NOMO-1 (cell line): Measurements from ENCODE around the gene ST3GAL3.

ENCODE experiments used
- DNase-seq, 2 experiments: peaks; one replicate each; lab custom pipeline; 2025; ENCODE audit not compliant: unreplicated experiment in 2 of 2; lab: John Stamatoyannopoulos, UW

ST3GAL3 gene

DNA sequence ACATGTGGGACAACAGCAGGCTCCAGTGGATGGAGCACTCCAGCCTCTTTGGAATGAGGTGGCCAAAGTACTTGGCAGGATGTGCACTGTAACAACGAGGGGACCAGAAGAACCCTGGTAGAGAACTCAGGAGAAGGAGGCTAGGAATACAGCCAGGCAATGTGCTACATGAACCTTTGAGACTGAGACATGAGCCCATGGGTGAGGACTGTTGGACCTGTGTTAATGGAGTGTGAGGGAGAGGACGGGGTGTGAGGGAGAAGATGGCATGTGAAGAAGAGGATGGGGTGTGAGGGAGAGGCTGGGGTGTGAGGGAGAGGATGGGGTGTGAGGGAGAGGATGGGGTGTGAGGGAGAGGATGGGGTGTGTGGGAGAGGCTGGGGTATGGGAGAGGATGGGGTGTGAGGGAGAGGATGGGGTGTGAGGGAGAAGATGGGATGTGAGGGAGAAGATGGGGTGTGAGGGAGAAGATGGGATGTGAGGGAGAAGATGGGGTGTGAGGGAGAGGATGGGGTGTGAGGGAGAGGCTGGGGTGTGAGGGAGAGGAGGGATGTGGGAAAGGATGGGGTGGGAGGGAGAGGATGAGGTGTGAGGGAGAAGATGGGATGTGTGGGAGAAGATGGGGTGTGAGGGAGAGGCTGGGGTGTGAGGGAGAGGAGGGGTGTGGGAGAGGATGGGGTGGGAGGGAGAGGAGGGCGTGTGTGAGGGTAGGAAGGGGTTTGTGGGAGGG, 164.0 kb downstream of the ST3GAL3 start:
- no peak for DNase-seq

GRCh38 chr1:43872280-43872679, 164.9 kb downstream of the ST3GAL3 start:
- DNase-seq = no peak

DNA sequence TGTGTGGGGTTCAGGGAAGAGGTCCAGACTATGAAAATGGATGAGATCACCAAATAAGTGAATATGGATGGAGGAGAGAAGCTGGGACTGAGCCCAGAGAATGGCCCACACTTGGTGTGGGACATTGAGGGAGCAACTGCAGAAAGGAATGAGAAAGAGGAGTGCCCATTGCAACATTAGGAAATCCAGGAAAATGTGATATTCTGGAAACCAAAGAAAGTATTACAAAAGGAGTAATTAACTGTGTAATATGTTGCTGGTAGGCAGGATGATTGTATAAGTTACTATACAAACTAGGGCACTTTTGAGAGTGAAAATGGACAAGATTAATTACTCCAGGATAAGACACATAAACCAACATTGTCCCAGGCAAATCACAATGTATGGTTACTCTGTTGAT, 166.5 kb downstream of the ST3GAL3 start:
- no peak for DNase-seq

- no peak for DNase-seq
Observed at GRCh38 chr1:43874716-43875115, 167.4 kb downstream of the ST3GAL3 start.

GRCh38 chr1:43875331-43875730, 168.0 kb downstream of the ST3GAL3 start:
- no peak for DNase-seq

GRCh38 chr1:43877101-43877500, 169.8 kb downstream of the ST3GAL3 start:
- DNase-seq = no peak

GRCh38 chr1:43878440-43878839, 171.1 kb downstream of the ST3GAL3 start:
- no peak for DNase-seq

DNA sequence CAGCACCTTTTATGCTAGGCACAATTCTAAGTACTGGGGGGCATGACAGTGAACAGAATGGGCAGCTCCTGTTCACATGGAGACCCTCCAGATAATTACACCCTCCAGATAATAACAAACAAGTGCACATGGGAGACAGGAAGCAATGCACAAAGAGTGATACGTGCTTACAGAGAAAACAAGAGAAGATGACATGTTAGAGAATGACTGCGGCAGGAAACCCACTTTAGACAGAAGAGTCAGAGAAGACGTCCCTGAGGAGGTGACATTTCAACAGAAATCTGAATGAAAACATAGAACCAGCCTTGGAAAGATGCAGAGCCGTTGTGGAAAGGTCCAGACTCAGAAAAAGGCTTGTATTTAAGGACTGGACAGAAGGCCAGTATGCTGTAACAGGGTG, 171.5 kb downstream of the ST3GAL3 start:
- DNase-seq = no peak

DNA sequence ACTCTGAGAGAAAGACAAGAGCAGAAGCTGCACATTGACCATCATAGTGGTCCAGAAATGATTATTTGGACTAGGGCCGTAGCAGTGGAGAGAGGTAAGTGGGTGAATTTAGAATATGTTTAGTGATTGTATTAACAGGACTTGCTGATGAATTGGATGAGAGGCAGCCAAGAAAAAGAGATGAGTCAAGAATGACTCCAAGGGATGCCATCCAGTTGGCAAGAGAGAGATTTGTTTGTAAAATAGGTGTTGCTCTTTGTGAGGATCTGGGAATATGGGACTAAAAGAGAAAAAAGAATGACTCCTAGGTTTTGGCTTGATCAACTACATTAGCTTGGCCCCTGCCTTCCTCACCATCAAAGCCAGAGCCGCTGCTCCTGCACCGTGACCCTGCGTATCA, 172.1 kb downstream of the ST3GAL3 start:
- DNase-seq = no peak

DNA sequence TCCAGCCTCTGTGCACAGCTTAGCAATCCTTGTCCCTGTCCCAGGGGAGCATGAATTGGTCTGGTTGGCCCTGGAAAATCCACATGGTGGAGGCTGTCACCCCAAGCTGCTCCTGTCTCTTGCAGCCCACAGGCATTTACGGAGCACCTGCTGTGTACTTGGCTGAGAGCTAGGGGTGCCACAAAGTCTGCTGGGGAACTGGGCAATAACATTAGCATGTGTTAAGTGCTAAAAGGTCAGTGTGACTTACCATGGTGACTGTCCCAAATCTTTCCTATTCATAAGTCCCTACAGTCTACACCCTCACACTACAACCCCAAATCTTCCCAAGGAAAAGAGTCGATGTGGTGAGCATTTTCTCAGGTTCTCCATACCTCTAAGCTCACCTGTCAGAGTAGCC, 172.7 kb downstream of the ST3GAL3 start:
- DNase-seq = no peak

GRCh38 chr1:43880604-43881003, 173.3 kb downstream of the ST3GAL3 start:
- DNase-seq = no peak

GRCh38 chr1:43881415-43881814, 174.1 kb downstream of the ST3GAL3 start:
- no peak for DNase-seq

DNA sequence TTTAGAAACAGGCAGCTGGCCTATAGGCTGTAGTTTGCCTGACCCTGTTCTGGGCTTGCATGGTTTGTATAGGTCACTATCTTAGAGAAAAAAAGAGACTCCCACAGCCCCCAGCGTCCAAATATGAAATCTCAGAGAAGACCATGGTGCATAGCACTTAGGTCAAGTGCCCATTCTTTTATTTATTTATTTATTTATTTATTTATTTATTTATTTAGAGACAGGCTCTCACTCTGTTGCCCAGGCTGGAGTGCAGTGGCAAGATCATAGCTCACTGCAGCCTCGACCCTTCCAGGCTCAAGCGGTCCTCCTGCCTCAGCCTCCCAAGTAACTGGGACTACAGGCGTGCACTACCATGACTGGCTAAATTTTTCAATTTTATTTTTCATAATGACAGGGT, 175.4 kb downstream of the ST3GAL3 start:
- DNase-seq = no peak

DNA sequence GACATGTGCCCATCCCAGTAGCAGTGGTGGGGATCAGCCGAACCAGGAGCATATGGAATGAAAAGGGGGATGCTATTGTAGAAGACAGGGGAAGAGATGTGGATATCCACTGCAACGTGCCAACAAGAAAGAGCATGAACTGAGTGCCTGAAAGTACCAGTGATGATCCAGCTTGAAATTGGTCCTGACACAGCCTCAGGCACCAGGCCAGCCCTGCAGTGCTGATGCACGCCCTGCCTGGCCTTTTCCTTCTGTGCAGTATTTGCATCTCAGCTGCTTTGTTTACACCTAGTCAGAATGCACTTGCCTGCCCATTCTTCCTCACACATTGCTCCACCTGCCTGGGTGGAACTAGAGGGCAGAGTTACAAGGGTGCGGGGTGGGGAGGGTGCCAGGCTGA, 176.0 kb downstream of the ST3GAL3 start:
- no peak for DNase-seq

DNA sequence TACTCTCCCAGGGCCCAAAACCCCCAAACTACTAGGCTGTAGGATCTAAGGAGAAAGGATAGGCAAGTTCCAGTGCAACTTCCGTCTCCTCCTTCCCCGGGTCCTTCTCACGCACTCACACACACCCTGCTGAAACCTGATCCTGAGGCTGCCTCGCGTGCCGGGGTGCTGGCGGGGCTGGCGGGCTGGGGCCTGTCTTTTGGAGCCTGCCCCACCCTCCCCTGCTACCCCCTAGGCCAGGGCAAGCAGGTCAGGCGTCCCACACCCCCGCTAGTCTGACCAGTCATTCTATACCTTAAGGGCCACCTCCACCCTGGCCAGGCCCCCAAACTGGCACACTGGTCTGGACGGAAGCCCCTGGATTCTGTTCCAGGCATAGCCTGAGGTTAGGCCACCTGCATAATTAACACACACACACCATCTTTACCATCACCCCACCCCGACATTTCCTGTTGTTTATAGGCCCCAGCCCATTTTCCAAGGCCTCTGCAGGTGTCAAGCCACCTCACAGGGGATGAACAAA, 178.0 kb downstream of the ST3GAL3 start:
- DNase-seq = no peak

- no peak for DNase-seq
Observed at GRCh38 chr1:43887748-43888147, 180.4 kb downstream of the ST3GAL3 start.

DNA sequence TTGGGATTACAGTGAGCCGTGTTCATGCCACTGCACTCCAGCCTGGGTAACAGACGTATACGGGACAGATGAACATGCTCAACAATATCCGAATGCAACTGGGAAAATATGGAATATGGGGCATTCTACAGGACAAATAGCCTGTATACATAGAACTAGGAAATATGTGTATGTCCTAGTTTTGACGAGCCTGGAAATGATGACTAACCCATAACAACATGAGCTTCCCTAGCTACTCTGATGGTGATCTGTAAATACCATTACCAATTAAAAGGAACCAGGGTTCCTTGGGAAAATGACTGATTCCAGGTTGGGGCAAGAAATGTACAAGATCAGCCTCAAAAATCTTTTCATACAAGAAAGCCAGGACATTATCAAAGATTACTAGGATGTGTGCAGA, 183.5 kb downstream of the ST3GAL3 start:
- DNase-seq = no peak

GRCh38 chr1:43893006-43893405, 185.7 kb downstream of the ST3GAL3 start:
- no peak for DNase-seq

DNA sequence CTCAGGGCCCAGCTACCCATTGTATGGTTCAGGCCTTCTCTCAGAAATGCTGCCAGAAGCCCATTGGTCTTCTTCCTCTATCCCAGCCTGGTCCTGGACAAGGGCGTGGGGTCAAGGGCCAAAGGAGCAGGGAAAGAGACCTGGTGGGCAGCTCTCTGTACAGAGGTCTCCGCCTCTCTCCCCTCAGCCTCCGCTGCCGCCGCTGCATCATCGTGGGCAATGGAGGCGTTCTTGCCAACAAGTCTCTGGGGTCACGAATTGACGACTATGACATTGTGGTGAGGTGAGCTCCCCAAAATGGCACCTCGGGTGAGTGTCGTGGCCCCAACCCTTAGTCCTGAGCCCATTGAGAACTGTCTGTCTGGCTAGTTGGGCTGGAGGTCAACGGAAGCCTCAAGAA, 191.6 kb downstream of the ST3GAL3 start:
- no peak for DNase-seq

DNA sequence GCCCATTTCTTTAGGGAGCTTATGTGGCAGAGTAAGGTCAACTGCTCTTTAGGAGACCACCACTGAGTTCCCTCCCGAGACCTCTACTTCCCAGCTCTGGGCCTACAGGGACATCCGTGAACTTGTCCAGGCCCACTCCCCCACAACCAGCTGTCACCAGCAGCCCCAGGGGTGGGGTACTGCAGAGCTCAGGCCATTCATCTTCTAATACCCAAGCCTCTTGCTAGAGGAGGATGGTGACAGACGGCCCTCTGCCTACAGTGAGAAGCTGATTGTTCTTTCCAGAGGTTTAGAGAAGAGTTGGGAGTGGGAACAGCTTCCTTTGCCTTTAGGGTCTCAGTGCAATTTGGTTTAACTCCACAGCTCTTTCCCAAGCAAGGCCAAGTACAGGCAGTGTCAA, 193.1 kb downstream of the ST3GAL3 start:
- no peak for DNase-seq

DNA sequence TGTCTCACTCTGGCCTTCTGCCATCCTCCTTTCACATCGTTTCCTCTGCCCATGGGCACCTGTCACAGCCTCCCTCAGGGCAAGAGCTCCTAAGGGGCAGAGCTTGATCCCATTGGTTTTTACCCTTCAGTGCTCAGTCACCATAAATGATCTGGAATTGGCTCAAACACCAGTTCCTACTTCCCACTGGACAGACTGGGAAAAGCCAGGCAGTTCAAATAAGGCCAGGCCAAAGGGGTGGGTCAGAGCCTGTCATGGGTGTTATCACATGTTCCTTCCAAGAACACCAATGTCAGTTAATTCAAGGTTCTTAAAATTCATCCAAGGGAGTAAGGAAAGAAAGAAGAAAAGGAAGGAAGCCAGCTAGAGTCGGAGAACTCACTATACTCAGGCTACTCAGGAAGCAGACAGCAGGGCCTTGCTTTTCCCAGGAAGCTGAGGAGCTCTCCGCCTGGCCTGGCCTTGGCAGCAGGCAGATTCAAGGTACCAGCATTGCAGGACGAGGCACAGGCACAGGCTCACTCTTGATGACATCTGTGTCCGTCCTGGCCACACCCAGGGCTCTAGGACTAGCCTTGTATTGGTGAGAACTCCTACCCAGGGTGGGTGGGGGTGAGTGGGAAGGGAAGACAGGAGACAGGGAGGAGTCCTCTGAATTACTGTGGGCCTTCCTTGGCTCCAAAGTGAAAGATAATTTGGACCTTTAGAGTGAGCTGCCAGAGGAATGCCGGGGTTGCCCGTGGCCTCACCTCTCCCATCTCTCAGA, 194.0 kb downstream of the ST3GAL3 start:
- no peak for DNase-seq
